Measurements from ENCODE around the gene KAT14.
"Not testable (repeated sequence)": the region's sequence is repeated elsewhere in the genome, so short reads cannot be mapped to it uniquely, and the experiment has no call there.

Gene KAT14, protein sequence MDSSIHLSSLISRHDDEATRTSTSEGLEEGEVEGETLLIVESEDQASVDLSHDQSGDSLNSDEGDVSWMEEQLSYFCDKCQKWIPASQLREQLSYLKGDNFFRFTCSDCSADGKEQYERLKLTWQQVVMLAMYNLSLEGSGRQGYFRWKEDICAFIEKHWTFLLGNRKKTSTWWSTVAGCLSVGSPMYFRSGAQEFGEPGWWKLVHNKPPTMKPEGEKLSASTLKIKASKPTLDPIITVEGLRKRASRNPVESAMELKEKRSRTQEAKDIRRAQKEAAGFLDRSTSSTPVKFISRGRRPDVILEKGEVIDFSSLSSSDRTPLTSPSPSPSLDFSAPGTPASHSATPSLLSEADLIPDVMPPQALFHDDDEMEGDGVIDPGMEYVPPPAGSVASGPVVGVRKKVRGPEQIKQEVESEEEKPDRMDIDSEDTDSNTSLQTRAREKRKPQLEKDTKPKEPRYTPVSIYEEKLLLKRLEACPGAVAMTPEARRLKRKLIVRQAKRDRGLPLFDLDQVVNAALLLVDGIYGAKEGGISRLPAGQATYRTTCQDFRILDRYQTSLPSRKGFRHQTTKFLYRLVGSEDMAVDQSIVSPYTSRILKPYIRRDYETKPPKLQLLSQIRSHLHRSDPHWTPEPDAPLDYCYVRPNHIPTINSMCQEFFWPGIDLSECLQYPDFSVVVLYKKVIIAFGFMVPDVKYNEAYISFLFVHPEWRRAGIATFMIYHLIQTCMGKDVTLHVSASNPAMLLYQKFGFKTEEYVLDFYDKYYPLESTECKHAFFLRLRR

DNA sequence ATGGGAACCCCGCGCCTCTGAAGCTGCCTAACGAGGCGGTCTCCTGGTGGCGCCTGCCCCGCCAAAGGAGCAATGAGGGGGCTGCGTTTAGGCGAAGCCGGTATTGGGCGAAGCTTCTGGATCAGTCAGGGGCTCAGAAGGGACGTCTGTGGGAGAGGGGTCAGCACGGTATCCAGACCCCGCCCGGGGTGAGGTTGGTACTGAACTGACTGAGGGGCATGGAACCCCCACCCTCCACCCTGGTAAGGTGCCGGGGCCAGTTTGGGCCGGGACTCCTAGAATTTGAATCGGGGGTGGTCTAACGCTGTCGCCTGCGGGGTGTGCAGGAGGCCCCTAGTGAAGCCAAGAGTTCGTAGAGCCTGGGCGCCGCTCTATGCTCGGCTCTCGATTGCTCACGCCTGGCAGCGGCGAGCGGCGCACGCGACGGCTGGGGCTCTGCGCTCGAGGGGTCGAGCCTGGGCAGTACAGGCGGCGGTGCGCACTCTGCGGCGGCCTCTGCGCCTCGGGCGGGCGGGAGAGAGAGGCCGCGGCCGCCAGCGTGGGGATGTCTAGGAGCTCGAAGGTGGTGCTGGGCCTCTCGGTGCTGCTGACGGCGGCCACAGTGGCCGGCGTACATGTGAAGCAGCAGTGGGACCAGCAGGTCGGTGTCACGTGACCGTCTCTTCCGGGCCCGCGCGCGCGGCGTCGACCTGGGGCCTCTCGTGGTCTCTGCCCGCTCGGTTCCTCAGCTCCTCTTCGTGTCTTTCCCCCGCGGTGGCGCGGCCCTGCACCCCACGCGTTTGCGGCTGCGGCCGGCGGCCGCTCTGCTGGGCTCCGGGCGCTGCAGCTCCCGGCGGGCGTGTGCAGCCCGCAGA lies at the start of gene KAT14, which contains the start of gene PET117:
Gene KAT14, plus strand, starts transcription at position 452 of the 854 bp plus-strand sequence. CDS start 4,798 bp downstream, outside the sequence.
Gene PET117, plus strand, starts transcription at position 452 of the 854 bp plus-strand sequence. Its CDS starts 93 bp downstream, at position 545.
- DNase-seq (ENCODE audit: low read depth in 2 of 2) = peak; percentile 82 to 85

GRCh38 chr20:18088298-18088697 lies 49.4 kb upstream of the KAT14 start:
- not testable (repeated sequence) for DNase-seq (ENCODE audit: low read depth in 2 of 2)

- DNase-seq (ENCODE audit: low read depth in 2 of 2) = not testable (repeated sequence)
Observed at GRCh38 chr20:18088841-18089240, 48.8 kb upstream of the KAT14 start.

DNA sequence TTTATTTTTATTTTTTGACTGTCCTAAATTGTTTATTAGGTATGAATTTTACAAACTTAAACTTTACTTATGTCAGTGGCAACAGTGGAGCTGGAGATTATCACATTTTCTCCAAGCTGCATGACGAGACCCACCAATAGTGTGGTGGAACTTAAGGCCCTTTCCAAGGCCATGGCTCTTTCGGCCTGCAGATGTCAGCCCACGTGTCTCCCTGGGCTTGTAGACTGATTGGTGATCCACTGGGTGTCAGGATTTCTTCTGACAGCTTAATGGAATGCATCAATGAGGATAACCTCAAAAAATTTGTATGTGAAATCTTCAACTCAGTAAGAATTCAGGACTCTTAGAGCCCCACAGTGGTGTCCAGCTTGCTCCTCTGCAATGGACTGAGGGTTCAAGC lies 47.6 kb upstream of the KAT14 start:
- DNase-seq (ENCODE audit: low read depth in 2 of 2) = no peak

- DNase-seq (ENCODE audit: low read depth in 2 of 2) = no peak
Observed at GRCh38 chr20:18090477-18090876, 47.2 kb upstream of the KAT14 start.

- no peak for DNase-seq (ENCODE audit: low read depth in 2 of 2)
Observed at GRCh38 chr20:18091623-18092022, 46.0 kb upstream of the KAT14 start.

- no peak for DNase-seq (ENCODE audit: low read depth in 2 of 2)
Observed at GRCh38 chr20:18092890-18093289, 44.8 kb upstream of the KAT14 start.

DNA sequence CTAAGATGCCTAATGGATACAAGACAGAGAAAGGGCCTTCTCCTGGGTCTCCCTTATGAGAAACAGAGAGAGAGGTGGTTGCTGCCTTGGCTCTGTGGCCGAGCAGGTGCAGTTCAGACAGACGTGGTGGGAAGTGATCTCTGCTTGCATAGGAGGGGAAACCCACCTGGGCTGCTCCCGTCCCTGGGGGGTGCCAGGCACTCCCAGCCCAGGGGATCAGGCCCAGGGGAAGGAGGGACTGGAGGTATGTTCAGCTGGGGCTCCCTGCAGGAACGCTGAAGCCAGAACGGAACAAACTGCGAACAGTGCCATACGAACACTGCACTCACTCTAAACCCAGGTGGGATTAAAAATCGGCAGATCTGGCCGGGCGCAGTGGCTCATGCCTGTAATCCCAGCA lies 44.3 kb upstream of the KAT14 start:
- DNase-seq (ENCODE audit: low read depth in 2 of 2) = no peak

DNA sequence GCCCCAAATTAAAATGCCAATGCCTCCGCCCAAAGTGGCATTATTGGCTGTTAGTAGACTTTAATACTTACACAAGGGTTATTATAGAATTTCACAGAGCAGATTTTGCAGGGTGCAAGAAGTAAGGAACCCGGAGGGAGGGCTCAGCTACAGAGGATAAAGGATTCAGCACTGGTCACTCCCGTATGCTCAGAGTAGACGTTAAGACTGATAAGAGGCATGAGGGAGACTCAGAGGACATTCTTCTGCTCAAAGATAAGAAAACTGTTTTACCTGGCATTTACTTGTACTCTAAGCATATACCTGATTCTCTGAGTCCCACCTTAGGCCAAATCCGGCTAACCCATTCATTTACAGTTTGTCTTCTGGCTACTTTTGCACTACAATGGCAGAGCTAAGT lies 43.5 kb upstream of the KAT14 start:
- no peak for DNase-seq (ENCODE audit: low read depth in 2 of 2)

GRCh38 chr20:18100569-18100968 lies 37.1 kb upstream of the KAT14 start:
- not testable (repeated sequence) for DNase-seq (ENCODE audit: low read depth in 2 of 2)

- DNase-seq (ENCODE audit: low read depth in 2 of 2) = no peak
Observed at GRCh38 chr20:18101125-18101810, 36.4 kb upstream of the KAT14 start.

GRCh38 chr20:18103497-18103896 lies 34.2 kb upstream of the KAT14 start:
- DNase-seq (ENCODE audit: low read depth in 2 of 2) = no peak

DNA sequence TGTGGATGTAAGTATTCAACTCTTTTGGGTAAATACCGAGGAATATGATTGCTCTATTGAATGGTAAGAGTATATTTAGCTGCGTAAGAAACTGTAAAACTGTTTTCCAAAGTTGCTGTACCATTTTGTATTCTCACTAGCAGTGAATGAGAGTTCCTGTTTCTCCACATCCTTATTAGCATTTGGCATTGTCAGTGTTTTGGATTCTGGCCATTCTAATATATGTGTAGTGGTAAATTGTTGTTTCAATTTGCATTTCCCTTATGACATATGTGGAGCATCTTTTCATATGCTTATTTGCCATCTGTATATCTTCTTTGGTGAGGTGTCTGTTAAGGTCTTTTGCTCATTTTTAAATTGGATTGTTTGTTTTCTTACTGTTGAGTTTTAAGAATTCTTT lies 29.3 kb upstream of the KAT14 start:
- DNase-seq (ENCODE audit: low read depth in 2 of 2) = no peak

GRCh38 chr20:18128574-18128973 lies 9.1 kb upstream of the KAT14 start:
- DNase-seq (ENCODE audit: low read depth in 2 of 2) = not testable (repeated sequence)

GRCh38 chr20:18132663-18133062 lies 5.0 kb upstream of the KAT14 start:
- no peak for DNase-seq (ENCODE audit: low read depth in 2 of 2)

GRCh38 chr20:18133962-18134361 lies 3.7 kb upstream of the KAT14 start:
- no peak for DNase-seq (ENCODE audit: low read depth in 2 of 2)

DNA sequence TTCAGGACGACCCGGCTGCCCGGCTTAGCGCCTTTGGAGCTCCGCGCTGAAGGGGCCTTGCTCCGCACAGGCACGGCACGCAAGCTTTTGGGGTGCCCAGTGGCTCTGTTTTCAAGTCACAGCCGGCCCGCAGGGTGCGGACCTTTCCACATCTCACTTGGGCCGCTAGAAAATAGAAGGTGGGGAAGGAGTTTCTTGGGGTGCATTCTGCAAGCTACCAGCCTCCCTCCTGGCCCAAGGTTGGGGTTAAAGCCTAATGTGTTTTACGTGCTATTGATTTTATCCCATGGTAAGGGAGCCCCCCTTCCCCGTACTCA lies 561 bp downstream of the KAT14 start:
- DNase-seq (ENCODE audit: low read depth in 2 of 2) = no peak

- DNase-seq (ENCODE audit: low read depth in 2 of 2) = no peak
Observed at GRCh38 chr20:18138639-18139583, 1.2 kb downstream of the KAT14 start.

DNA sequence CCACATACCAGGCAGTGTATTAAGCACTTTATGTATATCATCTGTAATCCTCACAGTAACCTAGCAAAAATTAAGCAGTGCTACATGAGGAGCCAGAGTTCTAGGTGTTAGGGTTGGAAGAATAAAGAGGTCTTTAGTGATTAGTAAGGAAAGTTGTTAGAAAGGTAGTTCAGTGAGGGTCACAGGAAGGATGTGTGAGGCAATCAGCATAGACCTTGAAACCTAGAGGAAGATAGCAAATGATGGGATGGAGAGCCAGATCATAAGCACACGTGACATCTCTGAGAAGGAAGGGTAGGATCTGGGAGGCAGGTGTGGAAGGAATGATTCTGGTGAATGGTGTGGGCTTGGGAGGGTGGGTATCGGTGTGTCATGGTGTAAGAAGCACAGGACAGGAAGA lies 2.2 kb downstream of the KAT14 start:
- no peak for DNase-seq (ENCODE audit: low read depth in 2 of 2)

DNA sequence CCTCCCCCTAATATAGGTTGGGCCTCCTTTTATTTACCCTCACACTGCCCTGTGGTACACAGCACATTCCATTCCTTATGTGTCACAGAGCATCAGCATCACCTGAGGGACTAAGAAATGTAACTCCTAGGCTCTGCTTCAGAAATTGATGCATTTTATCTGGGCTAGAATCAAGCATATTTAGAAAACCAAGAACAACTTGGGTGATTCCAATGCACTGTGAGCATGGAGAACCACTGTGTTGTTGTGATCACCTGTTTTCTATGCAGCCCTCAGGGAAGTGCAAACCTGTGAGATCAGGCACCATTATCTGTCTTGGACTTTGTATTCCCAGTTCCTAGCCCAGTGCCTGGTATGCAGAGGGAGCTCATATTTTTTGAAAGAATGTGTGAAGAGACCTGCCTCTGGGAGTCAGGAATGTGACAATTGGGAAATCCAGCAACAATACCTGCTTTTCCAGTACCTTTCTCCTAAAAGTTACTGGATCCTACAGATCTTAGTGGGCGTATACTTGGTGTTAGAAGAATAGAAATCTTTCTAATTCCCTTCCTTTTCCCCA lies 7.0 kb downstream of the KAT14 start:
- no peak for DNase-seq (ENCODE audit: low read depth in 2 of 2)

Measured in stimulated activated CD4-positive, alpha-beta T cell treated with anti-CD3 and anti-CD28 coated beads, Interleukin-12 subunit alpha, Interleukin-12 subunit beta, amount 100 ng/mL, for 24 hours (primary cell).